GM19467 (cell line): ENCODE results near the gene DIABLO.
"Not testable (repeated sequence)": the region's sequence is repeated elsewhere in the genome, so short reads cannot be mapped to it uniquely, and the experiment has no call there.

Source experiments
- ATAC-seq: cut with Tn5 transposase; IDR thresholded peaks from one replicate; pipeline ENCODE4 v1.9.1; 2021; ENCODE audit warnings: mild to moderate bottlenecking, moderate library complexity; ENCODE audit not compliant: unreplicated experiment

DIABLO gene

GRCh38 chr12:122225683-122226365 is at the start of gene DIABLO:
DIABLO (minus strand) TSS chr12:122226052; CDS start chr12:122226014, 38 bp downstream.
- peak; percentile 90 for ATAC-seq

GRCh38 chr12:122275459-122275858 is 49.6 kb upstream of the DIABLO start:
- ATAC-seq: no peak

- peak; percentile 74 for ATAC-seq
These were observed 40.5 kb upstream of the DIABLO start, which contains the start of gene VPS33A for GRCh38 chr12:122266230-122266901. VPS33A (minus strand) TSS chr12:122266494; CDS start chr12:122266408, 86 bp downstream.

- peak; percentile 32 for ATAC-seq
These were observed 40.0 kb upstream of the DIABLO start for GRCh38 chr12:122265886-122266229.

GRCh38 chr12:122265476-122265875 is 39.6 kb upstream of the DIABLO start:
- ATAC-seq: peak; percentile 12

- ATAC-seq: not testable (repeated sequence)
These were observed 34.9 kb upstream of the DIABLO start for GRCh38 chr12:122260735-122261134.

GRCh38 chr12:122258939-122259338 is 33.1 kb upstream of the DIABLO start:
- not testable (repeated sequence) for ATAC-seq

GRCh38 chr12:122258462-122258861 is 32.6 kb upstream of the DIABLO start:
- ATAC-seq: not testable (repeated sequence)

GRCh38 chr12:122250536-122250935 is 24.7 kb upstream of the DIABLO start:
- ATAC-seq: no peak

GRCh38 chr12:122250047-122250446 is 24.2 kb upstream of the DIABLO start:
- no peak for ATAC-seq

- ATAC-seq: no peak
These were observed 19.7 kb upstream of the DIABLO start for GRCh38 chr12:122245553-122245952.

- no peak for ATAC-seq
These were observed 18.9 kb upstream of the DIABLO start for GRCh38 chr12:122244565-122245371.

- ATAC-seq: no peak
These were observed 18.1 kb upstream of the DIABLO start for GRCh38 chr12:122243965-122244364.

GRCh38 chr12:122238861-122239260 is 13.0 kb upstream of the DIABLO start:
- ATAC-seq: no peak

GRCh38 chr12:122235741-122236140 is 9.9 kb upstream of the DIABLO start:
- no peak for ATAC-seq

- no peak for ATAC-seq
These were observed 6.8 kb upstream of the DIABLO start for GRCh38 chr12:122232691-122233090.

- no peak for ATAC-seq
These were observed 4.9 kb upstream of the DIABLO start for GRCh38 chr12:122230798-122231197.

- no peak for ATAC-seq
These were observed 2.2 kb upstream of the DIABLO start for GRCh38 chr12:122228092-122228491.

GRCh38 chr12:122227341-122227740 is 1.5 kb upstream of the DIABLO start:
- no peak for ATAC-seq

- no peak for ATAC-seq
These were observed 694 bp upstream of the DIABLO start for GRCh38 chr12:122226366-122227125.

GRCh38 chr12:122216445-122216844 is 9.4 kb downstream of the DIABLO start:
- no peak for ATAC-seq
